ENCODE measurements around the gene FGFRL1.
"Not testable (repeated sequence)": the region's sequence is repeated elsewhere in the genome, so short reads cannot be mapped to it uniquely, and the experiment has no call there.

Gene FGFRL1

GRCh38 chr4:993111-994029 lies 18.1 kb upstream of the FGFRL1 start, which contains the start of gene SLC26A1:
Gene SLC26A1, minus strand, starts transcription at chr4:993404. Its CDS starts 1,701 bp downstream, at chr4:991703.
- DNase-seq = no peak

DNA sequence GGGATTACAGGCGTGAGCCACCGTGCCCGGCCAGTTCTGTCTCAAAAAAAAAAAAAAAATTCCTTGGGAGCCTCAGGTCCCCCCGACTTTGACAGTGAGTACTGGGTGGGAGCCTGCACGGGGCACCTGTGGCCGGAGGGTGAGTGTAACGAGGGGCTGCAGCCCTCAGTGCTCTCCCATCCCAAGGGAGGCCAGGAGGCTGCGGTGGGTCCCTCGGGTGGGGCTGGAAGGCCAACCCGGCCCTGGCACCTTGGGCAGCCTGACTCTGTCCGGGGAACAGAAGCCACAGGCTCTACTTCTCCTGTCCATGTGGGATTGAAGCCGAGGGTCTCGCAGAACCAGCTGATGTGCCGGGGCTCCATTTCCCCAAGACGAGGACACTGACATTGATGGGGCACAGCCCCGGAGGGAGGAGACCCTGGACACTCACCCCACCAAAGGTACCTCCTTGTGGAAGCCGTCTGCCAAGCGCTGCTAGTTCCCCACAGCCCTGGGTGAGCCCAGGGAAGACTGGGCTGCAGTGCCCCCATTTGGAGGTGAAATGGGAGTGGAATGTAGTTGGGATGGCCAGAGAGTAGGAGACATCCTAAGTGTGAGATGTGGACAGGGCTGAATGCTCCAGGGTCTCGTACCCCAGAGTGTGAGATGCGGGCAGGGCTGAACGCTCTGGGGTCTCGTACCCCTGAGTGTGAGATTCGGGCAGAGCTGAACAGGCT lies 16.0 kb upstream of the FGFRL1 start:
- no peak for DNase-seq

DNA sequence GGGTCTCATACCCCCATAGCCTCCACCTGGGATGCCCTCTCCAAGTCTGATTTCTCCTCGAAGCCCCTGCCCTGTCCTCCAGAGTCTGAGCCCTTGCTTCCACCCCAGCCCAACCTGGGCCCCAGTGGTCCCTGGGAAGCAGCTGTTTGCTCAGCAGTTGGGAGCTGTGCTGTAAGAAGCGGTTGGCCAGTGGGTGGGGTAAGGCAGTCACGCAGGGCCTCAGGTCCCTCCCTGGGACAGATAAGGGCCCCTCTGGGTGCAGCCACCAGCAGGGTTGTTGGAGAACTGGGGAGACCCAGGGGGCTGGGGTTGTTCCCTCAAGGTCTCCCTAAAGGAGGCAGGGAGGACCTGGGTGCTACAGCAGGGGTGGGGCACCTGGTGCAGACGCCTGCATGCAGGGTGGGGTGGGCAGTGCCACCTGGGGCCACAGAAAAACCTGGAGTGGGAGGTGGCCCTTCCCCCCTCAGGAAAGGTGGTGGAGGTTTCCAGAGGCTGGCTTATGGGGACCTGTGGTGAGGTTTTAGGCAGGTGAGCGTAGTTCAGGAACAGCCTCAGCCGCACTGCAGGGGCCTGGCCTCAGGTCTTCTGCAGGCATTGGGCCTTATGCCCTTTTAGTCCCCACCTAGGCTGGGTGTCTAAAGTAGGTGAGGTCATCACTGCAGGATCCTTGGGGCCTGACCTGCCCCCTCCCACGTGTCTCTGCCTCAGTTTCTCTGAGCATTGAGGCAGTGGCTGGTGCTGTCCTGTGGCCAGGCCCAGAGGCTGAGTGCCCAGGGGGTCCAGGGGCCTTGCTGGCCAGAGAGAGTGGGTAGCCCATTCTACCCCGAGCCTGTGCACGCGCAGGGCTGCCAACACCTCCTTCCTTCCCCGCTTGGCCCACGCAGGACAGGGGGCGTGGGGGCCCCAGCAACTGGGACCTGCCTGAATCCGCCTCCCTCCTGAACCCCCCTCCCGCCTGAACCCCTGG lies 15.1 kb upstream of the FGFRL1 start:
- DNase-seq = no peak

DNA sequence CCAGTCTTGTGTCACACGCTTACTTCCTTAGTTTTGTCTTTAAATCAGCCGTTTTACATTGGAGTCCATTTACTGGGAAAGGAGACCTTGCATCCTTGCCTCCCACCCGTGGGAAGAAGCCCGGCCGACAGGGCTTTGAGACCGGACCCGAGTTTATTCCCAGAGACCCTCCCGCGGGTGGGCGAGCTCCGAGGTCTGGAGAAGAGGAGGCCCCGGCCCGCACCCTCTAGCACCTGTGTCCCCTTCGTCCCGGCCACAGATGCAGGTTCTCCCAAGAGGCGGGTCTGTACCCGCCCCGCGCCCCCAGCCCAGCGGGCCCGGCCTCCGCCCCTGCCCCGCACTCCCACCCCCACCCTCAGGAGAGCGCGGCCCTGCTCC lies 14.4 kb upstream of the FGFRL1 start:
- no peak for DNase-seq

DNA sequence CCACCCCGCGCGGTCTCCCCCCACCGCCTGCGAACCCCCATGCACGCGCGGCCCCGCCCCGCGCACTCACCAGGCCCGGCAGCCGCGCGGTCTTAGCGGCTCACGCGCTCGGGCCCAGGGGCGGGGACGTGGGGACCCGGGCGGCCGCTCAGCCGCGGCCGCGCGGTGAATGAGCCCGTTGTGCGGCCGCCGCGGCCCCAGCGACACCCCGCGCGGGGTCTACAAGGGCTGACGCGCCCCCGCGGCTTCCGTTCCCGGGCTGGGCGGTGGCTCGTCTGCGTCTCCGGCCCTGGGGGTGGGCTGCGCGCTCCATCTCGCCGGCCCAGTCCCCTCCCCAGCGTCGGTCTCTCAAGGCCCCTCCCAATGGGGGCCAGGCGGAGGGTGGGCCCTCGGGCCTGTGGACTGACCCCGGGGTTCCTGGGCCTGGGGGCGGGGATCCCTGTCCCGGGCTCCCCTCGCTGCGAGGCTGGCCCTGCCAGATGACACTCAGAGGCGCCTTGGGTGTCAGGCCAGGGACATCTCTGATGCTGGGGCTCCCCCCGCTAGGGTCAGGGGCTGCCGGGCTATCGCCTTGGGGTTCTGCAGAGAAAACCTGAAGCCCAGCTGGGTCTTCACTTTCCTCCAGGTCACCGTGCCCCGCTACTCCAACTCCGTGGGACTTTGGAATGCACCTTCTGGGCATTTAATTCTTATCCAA lies 13.9 kb upstream of the FGFRL1 start:
- no peak for DNase-seq

DNA sequence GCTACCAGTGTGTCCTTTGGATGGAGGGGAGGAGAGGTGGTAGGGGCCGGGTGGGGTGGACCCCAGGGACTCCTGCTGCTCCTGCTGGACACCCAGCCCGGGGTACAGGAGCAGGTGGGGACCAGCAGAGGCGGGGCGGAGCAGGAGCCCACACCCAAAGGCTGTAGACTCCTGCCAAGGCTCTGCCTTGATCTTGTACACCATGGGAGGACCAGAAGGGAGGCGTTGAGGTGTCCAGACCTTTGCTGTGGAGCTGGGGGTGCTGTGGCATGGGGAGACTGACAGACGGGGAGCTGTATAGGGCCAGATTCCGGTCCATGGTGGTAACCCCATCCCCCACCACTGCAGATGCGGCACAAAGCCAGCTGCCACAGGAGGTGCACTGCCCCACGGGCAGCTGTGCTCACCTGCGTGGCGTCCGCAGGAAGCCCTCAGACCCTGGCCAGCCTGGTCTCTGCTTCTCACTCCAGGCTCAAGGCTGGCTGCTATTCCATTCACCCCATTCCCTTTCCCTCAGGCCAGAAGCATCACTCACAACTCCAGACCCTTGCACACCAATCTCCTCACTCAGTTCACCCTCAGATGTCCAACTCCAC lies 13.2 kb upstream of the FGFRL1 start:
- DNase-seq = no peak

- not testable (repeated sequence) for DNase-seq
Measured at GRCh38 chr4:999240-999863, 12.1 kb upstream of the FGFRL1 start.

DNA sequence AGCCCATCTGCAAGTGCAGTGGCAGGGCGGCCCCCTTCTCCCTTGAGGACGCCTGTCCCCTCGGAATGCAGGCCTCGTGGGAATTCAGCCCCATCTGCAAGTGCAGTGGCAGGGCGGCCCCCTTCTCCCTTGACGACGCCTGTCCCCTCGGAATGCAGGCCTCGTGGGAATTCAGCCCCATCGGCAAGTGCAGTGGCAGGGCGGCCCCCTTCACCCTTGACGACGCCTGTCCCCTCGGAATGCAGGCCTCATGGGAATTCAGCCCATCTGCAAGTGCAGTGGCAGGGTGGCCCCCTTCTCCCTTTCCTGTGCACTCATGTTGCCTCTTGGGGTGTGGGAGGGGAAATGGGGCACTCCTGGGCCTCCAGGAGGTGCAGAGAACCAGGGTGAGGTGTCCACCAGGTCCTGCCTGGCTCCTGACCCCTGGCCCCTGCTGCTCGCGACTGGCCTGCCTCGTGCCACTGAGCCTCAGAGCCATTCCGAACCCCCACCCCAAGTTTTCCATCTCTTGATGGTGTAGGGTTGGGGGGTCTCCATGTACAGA lies 11.5 kb upstream of the FGFRL1 start:
- DNase-seq = no peak

DNA sequence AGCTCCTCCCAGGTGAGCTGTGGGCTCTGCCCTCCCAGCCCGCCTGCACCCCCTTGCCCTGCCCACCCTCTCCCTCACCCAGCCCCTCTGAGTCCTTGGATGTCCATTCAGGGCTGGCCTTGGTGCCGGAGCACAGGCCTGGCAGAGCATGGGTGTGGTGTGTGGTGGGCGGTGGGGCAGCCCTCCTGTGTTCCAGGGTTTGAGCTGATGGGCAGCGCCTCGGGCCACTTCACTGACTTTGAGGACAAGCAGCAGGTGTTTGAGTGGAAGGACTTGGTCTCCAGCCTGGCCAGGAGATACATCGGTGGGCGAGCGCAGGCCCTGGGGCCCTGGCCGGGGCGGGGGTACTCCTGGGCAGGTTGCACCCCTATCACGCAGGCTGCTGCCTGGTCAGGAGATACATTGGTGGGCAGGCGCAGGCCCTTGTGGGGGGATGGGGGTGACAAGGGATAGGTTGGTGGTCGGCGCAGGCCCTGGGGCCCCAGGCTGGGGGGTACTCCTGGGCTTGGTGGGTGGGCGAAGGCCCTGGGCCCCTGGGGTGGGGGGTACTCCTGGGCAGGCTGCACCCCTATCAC lies 10.7 kb upstream of the FGFRL1 start:
- no peak for DNase-seq

GRCh38 chr4:1001561-1002130 lies 9.8 kb upstream of the FGFRL1 start:
- no peak for DNase-seq

GRCh38 chr4:1002131-1002630 lies 9.2 kb upstream of the FGFRL1 start:
- DNase-seq = no peak

DNA sequence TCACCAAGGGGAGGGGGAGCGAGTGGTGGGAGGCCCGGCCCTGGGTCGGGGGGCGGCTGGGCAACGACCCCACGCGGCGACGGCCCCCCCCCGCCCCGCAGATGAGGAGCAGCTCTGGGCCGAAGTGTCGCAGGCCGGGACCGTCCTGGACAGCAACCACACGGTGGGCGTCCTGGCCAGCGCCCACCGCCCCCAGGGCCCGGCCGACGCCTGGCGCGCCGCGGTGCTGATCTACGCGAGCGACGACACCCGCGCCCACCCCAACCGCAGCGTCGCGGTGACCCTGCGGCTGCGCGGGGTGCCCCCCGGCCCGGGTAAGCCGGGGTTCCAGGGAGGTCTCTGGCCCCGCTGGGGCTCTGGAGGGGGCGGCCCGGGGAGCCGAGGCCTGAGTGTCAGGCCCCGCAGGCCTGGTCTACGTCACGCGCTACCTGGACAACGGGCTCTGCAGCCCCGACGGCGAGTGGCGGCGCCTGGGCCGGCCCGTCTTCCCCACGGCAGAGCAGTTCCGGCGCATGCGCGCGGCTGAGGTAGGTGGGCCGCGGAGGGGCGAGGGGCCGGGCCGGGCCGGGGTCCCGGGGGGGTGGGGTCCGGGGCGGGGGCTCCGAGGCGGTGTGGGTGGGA lies 8.7 kb upstream of the FGFRL1 start:
- DNase-seq = no peak

DNA sequence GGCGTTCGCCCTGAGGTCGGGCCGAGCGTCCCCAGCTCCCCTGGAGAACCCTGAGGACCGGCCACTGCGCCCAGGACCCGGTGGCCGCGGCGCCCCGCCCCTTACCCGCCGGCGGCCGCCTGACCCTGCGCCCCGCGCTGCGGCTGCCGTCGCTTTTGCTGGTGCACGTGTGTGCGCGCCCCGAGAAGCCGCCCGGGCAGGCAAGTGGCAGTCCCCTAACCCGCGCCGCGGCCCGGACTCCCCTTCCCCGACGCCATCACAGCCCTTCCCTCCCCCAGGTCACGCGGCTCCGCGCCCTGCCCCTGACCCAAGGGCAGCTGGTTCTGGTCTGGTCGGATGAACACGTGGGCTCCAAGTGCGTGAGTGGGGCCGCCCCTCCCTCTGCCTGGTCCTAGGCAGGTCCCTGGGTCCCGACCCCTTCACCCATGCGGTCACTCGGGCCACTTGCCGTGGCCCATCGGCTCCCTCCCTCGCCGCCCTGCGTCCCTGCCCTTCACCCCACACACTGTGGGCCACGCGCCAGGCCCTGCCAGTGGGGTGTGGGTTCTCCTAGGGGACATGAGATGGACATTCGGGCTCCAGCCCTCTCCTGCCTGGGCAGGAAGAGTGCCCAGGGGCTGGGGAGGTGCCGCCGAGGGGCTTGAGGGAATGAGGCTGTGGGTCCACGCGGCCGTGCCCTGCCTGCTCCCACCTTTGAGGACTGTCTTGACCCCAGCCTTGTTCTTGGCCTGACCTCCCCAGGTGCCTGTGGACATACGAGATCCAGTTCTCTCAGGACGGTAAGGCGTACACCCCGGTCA lies 8.0 kb upstream of the FGFRL1 start:
- DNase-seq = no peak

DNA sequence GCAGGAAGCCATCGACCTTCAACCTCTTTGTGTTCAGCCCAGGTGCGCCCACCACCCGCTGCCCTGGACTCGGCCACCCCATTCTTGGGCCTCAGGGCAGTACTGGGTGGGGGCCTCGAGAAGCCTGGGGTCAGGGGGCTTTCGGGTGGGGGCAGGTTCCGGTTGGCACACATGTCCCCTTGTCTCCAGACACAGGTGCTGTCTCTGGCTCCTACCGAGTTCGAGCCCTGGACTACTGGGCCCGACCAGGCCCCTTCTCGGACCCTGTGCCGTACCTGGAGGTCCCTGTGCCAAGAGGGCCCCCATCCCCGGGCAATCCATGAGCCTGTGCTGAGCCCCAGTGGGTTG lies 7.4 kb upstream of the FGFRL1 start:
- DNase-seq = no peak

DNA sequence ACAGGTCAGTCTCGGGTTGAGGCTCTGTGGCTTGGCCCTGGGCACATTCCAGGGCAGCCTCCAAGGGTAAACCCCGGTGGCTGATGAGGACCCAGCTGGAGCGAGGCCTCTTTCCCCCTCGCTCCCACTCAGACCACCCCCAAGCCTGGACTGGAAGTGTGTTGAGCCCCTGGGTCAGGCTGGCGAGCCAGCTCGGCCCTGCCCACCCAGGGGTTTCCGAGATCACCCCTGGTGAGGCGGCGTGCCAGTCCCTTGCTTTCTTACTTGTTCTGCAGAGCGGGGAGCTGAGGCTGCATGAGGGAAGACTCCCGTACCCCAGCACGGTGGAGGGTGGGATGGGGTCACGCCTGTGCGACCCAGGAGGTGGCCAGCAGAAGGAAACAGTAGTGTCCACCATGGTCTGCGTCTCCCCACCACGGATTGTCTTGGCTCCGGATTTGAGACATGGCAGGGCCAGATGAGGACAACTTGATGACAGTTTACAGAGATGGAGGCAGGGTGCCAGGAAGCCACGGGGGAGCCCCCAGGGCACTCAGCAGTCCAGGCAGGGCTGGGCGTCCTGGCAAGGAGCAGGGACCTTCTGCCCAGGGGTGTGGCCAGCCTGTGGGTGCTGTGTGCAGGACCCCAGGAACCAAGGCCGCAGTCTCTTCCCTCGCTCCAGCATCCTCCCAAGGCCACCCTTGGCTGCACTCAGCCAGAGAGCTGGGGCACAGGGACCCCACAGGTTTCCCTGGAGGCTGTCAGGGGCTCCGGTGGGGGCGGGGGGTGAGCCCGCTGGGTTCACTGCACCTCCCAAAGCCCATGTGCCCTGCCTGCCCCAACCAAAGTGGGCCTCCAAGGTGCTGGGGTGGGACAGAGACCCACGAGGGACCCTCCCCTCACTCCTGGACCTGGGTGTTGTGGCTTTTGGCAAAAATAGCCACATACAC lies 6.6 kb upstream of the FGFRL1 start:
- DNase-seq = no peak

DNA sequence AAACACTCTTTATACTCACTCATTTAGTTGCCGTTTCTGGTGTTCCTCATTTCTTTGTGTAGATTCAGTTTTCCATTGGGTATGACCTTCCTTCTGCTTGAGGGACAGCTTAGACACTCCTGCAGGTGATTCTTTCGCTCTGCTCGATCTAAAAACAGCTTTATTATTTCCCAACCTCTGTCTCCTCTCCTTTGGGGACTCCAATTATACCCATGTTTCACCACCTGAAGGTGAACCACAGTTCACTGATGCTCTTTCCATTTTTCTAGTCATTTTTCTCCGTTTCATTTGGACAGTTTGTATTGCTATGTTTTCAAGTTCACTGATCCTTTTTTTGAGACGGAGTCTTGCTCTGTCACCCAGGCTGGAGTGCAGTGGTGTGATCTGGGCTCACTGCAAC lies 4.6 kb upstream of the FGFRL1 start:
- DNase-seq = no peak

GRCh38 chr4:1008840-1009541 lies 2.4 kb upstream of the FGFRL1 start:
- no peak for DNase-seq

Data from DMS79 treated with DMSO at 0.1 percent for 48 hours (cell line).